NCI-H446 treated with DMSO at 0.1 percent for 48 hours (cell line): Measurements from ENCODE around the gene PACC1.
"Not testable (repeated sequence)": the region's sequence is repeated elsewhere in the genome, so short reads cannot be mapped to it uniquely, and the experiment has no call there.

ENCODE experiments used
- DNase-seq: peaks from one replicate; lab custom pipeline; 2025; lab: John Stamatoyannopoulos, UW

Gene PACC1

DNA sequence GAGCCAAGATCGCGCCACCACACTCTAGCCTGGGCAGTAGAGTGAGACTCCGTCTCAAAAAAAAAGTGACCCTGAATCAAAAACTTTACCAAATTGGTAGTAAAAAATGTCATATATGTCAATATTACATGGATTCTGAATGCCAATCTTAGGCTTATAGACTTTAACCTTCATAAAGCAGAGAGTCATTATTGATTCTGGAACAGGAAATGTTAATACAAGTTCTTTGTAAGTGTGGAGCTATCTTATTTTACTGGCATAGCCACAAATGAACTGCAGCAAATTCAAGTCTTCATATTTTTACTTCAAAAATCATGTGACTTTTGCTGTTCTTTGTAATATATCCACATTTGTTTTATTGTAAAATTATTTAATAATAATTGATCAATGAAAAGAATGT, 88.1 kb downstream of the PACC1 start:
- DNase-seq: no peak

DNA sequence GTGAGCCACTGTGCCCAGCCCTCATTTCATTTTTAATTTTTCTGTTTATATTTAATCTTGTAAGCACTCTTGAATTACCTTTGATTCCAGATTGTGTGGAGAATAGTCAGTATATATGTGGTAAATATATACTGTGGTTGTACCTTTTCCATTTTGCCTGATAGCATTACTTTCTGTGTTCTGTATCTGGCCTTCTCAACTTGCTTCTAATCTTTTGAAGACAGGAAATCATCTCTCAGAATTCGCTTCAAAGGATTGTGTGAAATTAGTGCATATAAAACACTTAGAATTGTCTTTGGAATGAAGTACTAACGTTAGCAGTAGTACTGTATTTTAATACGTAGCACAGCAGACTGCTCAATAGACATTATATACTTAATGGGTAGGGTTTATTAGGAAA, 91.6 kb downstream of the PACC1 start:
- no peak for DNase-seq

DNA sequence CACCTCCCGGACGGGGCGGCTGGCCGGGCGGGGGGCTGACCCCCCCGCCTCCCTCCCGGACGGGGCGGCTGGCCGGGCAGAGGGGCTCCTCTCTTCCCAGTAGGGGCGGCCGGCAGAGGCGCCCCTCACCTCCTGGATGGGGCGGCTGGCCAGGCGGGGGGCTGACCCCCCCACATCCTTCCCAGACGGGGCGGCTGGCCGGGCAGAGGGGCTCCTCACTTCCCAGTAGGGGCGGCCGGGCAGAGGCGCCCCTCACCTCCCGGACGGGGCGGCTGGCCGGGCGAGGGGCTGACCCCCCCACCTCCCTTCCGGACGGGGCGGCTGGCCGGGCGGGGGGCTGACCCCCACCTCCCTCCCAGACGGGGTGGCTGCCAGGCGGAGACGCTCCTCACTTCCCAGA, 93.7 kb downstream of the PACC1 start:
- DNase-seq: not testable (repeated sequence)

- DNase-seq: no peak
Observed at GRCh38 chr1:212317916-212318315, 96.8 kb downstream of the PACC1 start.

DNA sequence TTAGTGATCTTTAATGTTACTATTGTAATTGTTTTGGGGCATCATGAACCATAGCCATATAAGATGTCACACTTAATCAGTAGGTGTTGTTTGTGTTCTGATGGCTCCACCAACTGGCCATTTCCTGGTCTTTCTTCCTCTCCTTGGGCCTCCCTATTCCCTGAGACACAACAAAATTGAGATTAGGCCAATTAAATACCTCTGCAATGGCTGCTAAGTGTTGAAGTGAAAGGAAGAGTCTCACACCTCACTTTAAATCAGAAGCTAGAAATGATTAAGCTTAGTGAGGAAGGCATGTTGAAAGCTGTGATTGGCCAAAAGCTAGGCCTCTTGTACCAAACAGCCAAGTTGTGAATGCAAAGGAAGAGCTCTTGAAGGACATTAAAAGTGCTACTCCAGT, 98.8 kb downstream of the PACC1 start:
- peak; percentile 21 for DNase-seq

GRCh38 chr1:212315184-212315583, 99.5 kb downstream of the PACC1 start:
- no peak for DNase-seq
